Caco-2 (cell line): ENCODE results near the gene CPED1. TPM values are rescaled to one million over a fixed set of nuclear protein-coding genes. Genes with fewer than 3 reads are reported as not detected.

ENCODE experiments used
- BruUV-seq: library from RNA; stranded (reverse); fragments of 400-500 nt; replicated peaks from 2 replicates; lab custom pipeline; 2021; lab: Mats Ljungman, UMichigan
- CTCF ChIA-PET: fragments of 300-600 bp; sonication (Branson Sonifier 250); formaldehyde crosslinking; loops from one replicate; lab custom pipeline; 2022; ENCODE audit warnings: antibody characterized with exemption; lab: Charles Lee
- POLR2A ChIA-PET: fragments of 300-600 bp; sonication (Branson Sonifier 250); formaldehyde crosslinking; loops from one replicate; lab custom pipeline; 2022; ENCODE audit warnings: antibody characterized with exemption; lab: Charles Lee
- DNase-seq, 2 experiments: peaks; one replicate each; pipeline versions ENCODE4 v3.0.0 to v3.0.0-alpha.2; 2020 to 2022
- H3K27me3 ChIP-seq: replicated peaks from 2 replicates; pipeline ENCODE4 v1.6.0; 2011; ENCODE audit warnings: low read length; ENCODE audit not compliant: control insufficient read depth, insufficient read depth
- H3K36me3 ChIP-seq: 2 replicates; pipeline ENCODE4 v1.5.1; 2011; ENCODE audit warnings: low read length; ENCODE audit not compliant: control insufficient read depth, insufficient read depth
- H3K4me1 ChIP-seq: fragments of 250-450 bp; sonication (Bioruptor Pico); 2 replicates; pipeline ENCODE4 v1.5.1; 2020; ENCODE audit warnings: mild to moderate bottlenecking
- H3K4me3 ChIP-seq: 2 replicates; pipeline ENCODE4 v1.5.1; 2011; ENCODE audit warnings: low read depth, mild to moderate bottlenecking, control low read depth, low read length
- H3K9me3 ChIP-seq: fragments of 250-450 bp; sonication (Bioruptor Pico); 2 replicates; pipeline ENCODE4 v1.5.1; 2020; ENCODE audit warnings: mild to moderate bottlenecking, moderate library complexity
- H3K27ac Mint-ChIP-seq: one replicate; pipeline ENCODE4 v1.8.0; 2022; ENCODE audit warnings: mixed read lengths; ENCODE audit not compliant: unreplicated experiment
- H3K27me3 Mint-ChIP-seq: one replicate; pipeline ENCODE4 v1.8.0; 2022; ENCODE audit warnings: mixed read lengths; ENCODE audit not compliant: insufficient read depth, unreplicated experiment
- H3K36me3 Mint-ChIP-seq: one replicate; pipeline ENCODE4 v1.8.0; 2022; ENCODE audit warnings: mild to moderate bottlenecking, mixed read lengths; ENCODE audit not compliant: insufficient read depth, unreplicated experiment
- H3K4me1 Mint-ChIP-seq: one replicate; pipeline ENCODE4 v1.8.0; 2022; ENCODE audit warnings: low read depth, mixed read lengths; ENCODE audit not compliant: unreplicated experiment
- H3K4me3 Mint-ChIP-seq: one replicate; pipeline ENCODE4 v1.8.0; 2022; ENCODE audit warnings: mild to moderate bottlenecking, moderate library complexity, mixed read lengths; ENCODE audit not compliant: unreplicated experiment
- H3K9me3 Mint-ChIP-seq: one replicate; pipeline ENCODE4 v1.8.0; 2022; ENCODE audit warnings: mixed read lengths; ENCODE audit not compliant: unreplicated experiment
- CTCF ChIP-seq, 2 experiments: fragments of 200-600 bp in 1 of 2; IDR thresholded peaks; 1 replicate in 1 of 2; 2 replicates in 1 of 2; pipeline versions ENCODE4 v1.5.1 to v1.8.0; 2011 to 2022; ENCODE audit warnings: antibody characterized with exemption in 1 of 2, control low read depth in 1 of 2, inconsistent platforms in 1 of 2, low read depth in 1 of 2, low read length in 1 of 2, mild to moderate bottlenecking in 1 of 2, moderate library complexity in 1 of 2; ENCODE audit not compliant: insufficient read depth in 1 of 2, severe bottlenecking in 1 of 2, unreplicated experiment in 1 of 2
- intact Hi-C: fragments of 100-400 bp; cut with micrococcal nuclease; formaldehyde crosslinking; loops from one replicate; pipeline ENCODE4 v1.10.0; 2022; ENCODE audit not compliant: unreplicated experiment
- total RNA-seq: library from RNA; stranded (reverse); gene quantifications from 2 replicates; pipeline ENCODE4 v1.2.3, GENCODE V29; 2022

Gene CPED1
- total RNA-seq, 1 experiment from 2014 or later, result 0.23 TPM

GRCh38 chr7:121023683-121024511, 35.4 kb downstream of the CPED1 start:
- H3K4me3 Mint-ChIP-seq, result no peak overlapping the region
- intact Hi-C loops, result no loop called here
- peak overlapping the region; percentile 7 for H3K27ac Mint-ChIP-seq

GRCh38 chr7:121024611-121025010, 36.1 kb downstream of the CPED1 start:
- peaks cover 41% of the 10 kb centered on the region for H3K4me1 ChIP-seq
- no peak overlapping the region for H3K27ac Mint-ChIP-seq
- no peak for DNase-seq
- no peak for TF ChIP-seq CTCF (IDR thresholded peaks at IDR 0.05; ENCODE audit: insufficient read depth in 1 of 2, low read depth in 1 of 2, low read length in 1 of 2, severe bottlenecking in 1 of 2, unreplicated experiment in 1 of 2)
- no peaks in the 10 kb centered on the region for H3K27me3 ChIP-seq
- CTCF ChIA-PET, result no interaction called here
- BruUV-seq, result no TSS peak
- H3K4me3 Mint-ChIP-seq, result no peak overlapping the region
- H3K36me3 Mint-ChIP-seq, result no peaks in the 10 kb centered on the region
- 0 out of 2 replicates have a peak, but pooled peaks cover 5% of the 10 kb centered on the region for H3K9me3 ChIP-seq
- H3K9me3 Mint-ChIP-seq, result peaks cover 13% of the 10 kb centered on the region
- intact Hi-C loops, result loop anchor here (5.0 kb wide), 2 partner anchors 37 to 72 kb away; partner anchors contain the start of genes CPED1 and ING3
- POLR2A ChIA-PET, result no interaction called here
- no peaks in the 10 kb centered on the region for H3K36me3 ChIP-seq
- no peak overlapping the region for H3K4me3 ChIP-seq
- H3K4me1 Mint-ChIP-seq, result peaks cover 33% of the 10 kb centered on the region
- no peaks in the 10 kb centered on the region for H3K27me3 Mint-ChIP-seq

More at GRCh38 chr7:121023683-121024511, 35.4 kb downstream of the CPED1 start:
- Histone ChIP-seq H3K9me3 (0 out of 2 replicates have a peak, but pooled peaks cover 5% of the 10 kb centered on the region), H3K36me3 (no peaks in the 10 kb centered on the region), H3K4me1 (peaks cover 34% of the 10 kb centered on the region), H3K4me3 (no peak overlapping the region), H3K27me3 (no peaks in the 10 kb centered on the region)
- no peak for DNase-seq
- H3K27me3 Mint-ChIP-seq, result no peaks in the 10 kb centered on the region
- CTCF ChIA-PET, result no interaction called here
- POLR2A ChIA-PET, result no interaction called here
- H3K4me1 Mint-ChIP-seq, result peaks cover 33% of the 10 kb centered on the region
- BruUV-seq, result no TSS peak
- no peaks in the 10 kb centered on the region for H3K36me3 Mint-ChIP-seq
- peaks cover 13% of the 10 kb centered on the region for H3K9me3 Mint-ChIP-seq
- TF ChIP-seq CTCF (IDR thresholded peaks at IDR 0.05; ENCODE audit: insufficient read depth in 1 of 2, low read depth in 1 of 2, low read length in 1 of 2, severe bottlenecking in 1 of 2, unreplicated experiment in 1 of 2), result no peak

GRCh38 chr7:121026159-121026558, 37.6 kb downstream of the CPED1 start:
- peaks cover 41% of the 10 kb centered on the region for H3K4me1 ChIP-seq
- ChIA-PET POLR2A (no interaction called here), CTCF (interaction anchor here (0.6 to 0.7 kb wide), 2 partner anchors 23 to 37 kb away, joined by 3 to 4 read pairs; partner anchors contain the start of gene CPED1)
- Mint-ChIP-seq H3K27ac (peak overlapping the region; percentile 74), H3K4me3 (no peak overlapping the region), H3K4me1 (peaks cover 33% of the 10 kb centered on the region), H3K27me3 (no peaks in the 10 kb centered on the region), H3K9me3 (peaks cover 13% of the 10 kb centered on the region), H3K36me3 (no peaks in the 10 kb centered on the region)
- intact Hi-C loops, result loop anchor here (5.0 kb wide), 2 partner anchors 39 to 74 kb away; partner anchors contain the start of genes CPED1 and ING3
- H3K27me3 ChIP-seq, result no peaks in the 10 kb centered on the region
- DNase-seq, result no peak
- BruUV-seq, result no TSS peak
- TF ChIP-seq CTCF (IDR thresholded peaks at IDR 0.05; ENCODE audit: insufficient read depth in 1 of 2, low read depth in 1 of 2, low read length in 1 of 2, severe bottlenecking in 1 of 2, unreplicated experiment in 1 of 2), result no peak
- no peaks in the 10 kb centered on the region for H3K36me3 ChIP-seq
- 0 out of 2 replicates have a peak, but pooled peaks cover 5% of the 10 kb centered on the region for H3K9me3 ChIP-seq
- no peak overlapping the region for H3K4me3 ChIP-seq
